GM12801 (cell line): ENCODE measurements around the gene RALGAPA2.

Source experiments
- TF ChIP-seq, protein P1 (sequence below): IDR thresholded peaks from one replicate; pipeline ENCODE4 v1.5.1; 2011; ENCODE audit warnings: control low read depth; ENCODE audit not compliant: insufficient read length; ENCODE audit errors: extremely low read depth

Gene RALGAPA2

DNA sequence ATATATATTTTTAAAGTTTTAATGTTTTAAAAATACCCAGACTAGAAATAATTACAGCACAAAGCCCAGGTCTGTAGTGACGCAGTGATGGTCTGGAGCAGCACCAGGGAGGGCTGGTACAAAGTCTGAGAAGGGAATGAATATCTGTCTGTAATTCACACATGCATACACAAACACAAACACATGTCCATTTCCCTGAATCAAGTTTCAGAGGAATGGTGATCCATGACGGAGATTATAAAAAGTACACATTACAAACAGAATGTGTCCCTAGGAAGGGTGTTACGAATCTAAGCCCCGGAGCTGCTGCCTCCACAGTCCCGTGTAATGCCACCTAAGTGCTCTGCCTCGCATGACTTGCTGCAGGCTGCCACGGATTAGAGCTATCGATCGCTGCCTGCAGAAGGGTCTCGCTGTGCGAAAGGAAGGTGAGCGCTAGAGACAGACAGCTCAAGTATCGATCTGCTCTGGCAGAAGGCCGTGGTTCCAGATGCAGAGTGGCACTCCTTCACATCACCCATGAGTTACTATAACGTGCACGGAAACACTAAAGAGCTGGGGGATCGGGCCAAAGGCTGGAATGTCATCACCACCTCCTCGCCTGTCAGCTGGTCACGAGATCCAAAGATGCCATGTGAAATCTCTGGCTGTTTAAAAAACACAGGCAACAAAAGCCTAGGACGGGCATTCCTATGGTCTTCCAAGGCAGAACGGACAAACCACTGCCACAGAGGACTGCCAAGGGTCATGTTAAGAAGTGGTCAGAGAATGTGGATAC is 257.4 kb downstream of the RALGAPA2 start:
- TF ChIP-seq, protein P1, sequence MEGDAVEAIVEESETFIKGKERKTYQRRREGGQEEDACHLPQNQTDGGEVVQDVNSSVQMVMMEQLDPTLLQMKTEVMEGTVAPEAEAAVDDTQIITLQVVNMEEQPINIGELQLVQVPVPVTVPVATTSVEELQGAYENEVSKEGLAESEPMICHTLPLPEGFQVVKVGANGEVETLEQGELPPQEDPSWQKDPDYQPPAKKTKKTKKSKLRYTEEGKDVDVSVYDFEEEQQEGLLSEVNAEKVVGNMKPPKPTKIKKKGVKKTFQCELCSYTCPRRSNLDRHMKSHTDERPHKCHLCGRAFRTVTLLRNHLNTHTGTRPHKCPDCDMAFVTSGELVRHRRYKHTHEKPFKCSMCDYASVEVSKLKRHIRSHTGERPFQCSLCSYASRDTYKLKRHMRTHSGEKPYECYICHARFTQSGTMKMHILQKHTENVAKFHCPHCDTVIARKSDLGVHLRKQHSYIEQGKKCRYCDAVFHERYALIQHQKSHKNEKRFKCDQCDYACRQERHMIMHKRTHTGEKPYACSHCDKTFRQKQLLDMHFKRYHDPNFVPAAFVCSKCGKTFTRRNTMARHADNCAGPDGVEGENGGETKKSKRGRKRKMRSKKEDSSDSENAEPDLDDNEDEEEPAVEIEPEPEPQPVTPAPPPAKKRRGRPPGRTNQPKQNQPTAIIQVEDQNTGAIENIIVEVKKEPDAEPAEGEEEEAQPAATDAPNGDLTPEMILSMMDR = no peak

DNA sequence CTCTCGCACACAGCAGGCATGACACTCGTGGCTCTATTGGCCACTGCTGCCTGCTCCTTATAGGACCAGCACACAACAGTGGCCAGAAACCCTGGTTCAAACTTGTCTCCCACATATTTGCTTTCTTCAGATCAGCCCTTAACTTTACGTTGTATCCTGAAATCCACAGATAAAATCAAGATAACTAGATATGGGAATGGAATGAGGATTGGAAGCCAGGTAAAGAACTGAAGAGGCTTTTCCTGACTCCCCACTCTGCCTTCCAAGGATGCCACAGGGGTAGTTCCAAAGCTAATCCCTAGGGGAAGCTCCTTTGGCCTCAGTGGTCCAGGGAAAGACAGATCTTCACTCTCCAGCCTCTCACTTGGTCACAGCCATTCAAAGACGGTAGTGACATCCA is 258.1 kb downstream of the RALGAPA2 start:
- TF ChIP-seq, protein P1 = no peak

DNA sequence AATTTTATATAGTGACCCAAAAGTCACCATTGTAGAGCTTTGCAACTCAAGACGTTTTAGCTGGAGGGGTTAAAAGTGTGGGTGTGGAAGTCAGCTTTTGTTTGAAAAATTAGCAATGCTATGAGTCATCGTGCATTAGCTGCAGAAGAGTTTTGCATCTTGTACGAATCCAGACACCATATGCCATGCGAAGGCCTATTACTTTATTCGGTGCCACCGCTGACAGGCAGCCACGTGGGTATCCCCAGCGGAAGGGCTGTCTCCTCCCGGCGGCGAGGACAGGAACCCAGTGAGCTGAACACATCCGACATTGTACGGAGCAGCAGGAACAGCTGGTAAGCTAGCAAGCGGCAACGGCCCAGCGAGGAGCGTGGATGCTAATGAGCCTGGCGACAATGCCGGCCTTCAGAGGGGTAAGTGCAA is 260.2 kb downstream of the RALGAPA2 start:
- TF ChIP-seq, protein P1 = no peak

DNA sequence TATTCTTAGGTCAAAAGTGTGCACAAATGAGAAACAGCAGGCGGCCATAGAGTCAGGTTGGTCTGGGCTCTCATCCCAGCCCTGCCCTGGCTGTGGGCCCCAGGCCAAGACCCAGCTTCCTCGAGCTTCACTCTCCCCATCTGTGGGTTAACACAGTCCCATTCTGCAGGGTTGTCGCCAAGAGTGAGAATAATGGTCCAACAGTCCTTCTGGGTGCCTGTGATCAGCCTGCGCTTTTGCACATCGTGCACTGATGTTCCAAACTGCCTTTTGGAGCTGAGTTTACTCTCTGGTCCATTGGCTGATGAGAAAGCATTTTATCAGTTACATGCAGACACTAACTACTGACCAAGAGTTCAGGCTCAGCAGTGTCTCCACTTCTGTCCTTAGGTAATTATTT is 261.9 kb downstream of the RALGAPA2 start:
- TF ChIP-seq, protein P1 = no peak

DNA sequence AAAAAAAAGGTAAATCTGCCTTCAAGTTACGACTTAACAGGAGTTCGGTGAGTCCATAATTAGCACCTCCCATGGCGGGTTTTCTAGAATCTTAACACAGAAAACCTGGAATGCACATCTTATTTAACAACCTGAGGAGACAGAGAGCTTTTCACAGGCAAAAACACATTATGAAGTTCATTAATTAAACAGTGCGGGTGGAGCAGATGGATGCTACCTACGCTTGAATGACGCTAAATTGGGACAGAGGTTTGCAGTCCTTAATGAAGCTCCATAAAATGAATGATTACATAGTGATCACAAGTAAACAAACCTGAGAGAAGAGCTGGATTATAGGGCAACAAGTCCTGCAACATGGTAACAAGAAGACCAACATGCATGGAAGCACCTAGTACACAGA is 263.6 kb downstream of the RALGAPA2 start:
- TF ChIP-seq, protein P1 = no peak

DNA sequence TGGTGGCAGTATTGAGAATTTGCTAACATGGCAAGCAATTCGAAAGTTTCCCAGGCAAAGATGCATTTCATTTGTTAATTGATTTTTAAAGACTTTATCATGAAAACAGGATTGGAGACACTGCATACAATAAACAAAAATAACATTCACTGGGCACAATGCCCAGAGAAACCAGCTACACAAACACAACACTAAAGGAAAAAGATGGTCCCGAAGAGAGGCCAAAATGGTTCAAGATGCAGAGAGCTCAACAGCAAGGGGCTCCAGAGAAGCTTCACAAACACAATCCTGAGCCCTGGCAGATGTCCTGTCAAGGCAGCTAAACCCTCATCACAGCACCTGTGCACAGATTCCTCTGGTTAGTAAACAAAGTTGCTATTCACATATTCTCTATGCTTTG is 265.2 kb downstream of the RALGAPA2 start:
- TF ChIP-seq, protein P1 = no peak

DNA sequence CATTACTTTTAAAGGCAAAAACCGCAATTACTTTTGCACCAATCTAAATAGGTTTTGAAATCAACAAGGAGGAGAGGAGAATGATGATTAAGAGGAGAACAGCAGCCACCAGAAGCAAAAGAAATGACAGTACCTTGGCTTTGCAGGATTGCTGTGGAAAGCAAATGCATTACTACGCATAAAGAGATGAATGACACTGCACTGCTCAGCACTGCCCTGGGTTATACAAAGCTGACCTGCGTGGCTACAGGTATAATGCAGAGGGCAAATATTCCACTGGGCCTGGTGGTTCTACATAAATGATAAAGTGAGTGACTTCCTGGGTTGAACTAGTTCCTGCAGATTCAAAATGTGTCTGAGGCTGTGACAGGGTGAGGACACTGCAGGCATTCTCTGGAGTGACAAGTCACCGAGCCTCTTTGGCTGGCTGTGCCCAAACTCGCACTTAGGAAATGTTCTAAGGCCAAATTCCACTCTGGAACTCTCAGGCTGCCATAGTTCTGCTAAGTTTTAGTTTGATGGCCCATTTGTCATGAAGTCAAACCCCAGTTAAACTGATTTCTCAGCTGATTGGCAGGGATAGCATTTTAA is 265.9 kb downstream of the RALGAPA2 start:
- TF ChIP-seq, protein P1 = no peak
